GM18868 (cell line): ENCODE results near the gene KDM4B.
"Not testable (repeated sequence)": the region's sequence is repeated elsewhere in the genome, so short reads cannot be mapped to it uniquely, and the experiment has no call there.

Experiments used
- ATAC-seq: cut with Tn5 transposase; IDR thresholded peaks from one replicate; pipeline ENCODE4 v1.9.1; 2021; ENCODE audit warnings: mild to moderate bottlenecking, moderate library complexity; ENCODE audit not compliant: unreplicated experiment

Gene KDM4B

GRCh38 chr19:5011476-5012238, 42.7 kb downstream of the KDM4B start:
- no peak for ATAC-seq

GRCh38 chr19:5012688-5013457, 44.0 kb downstream of the KDM4B start:
- ATAC-seq = no peak

- ATAC-seq = no peak
Observed at GRCh38 chr19:5013761-5014160, 44.8 kb downstream of the KDM4B start.

GRCh38 chr19:5014941-5015340, 46.0 kb downstream of the KDM4B start:
- ATAC-seq = no peak

- ATAC-seq = no peak
Observed at GRCh38 chr19:5016268-5016667, 47.4 kb downstream of the KDM4B start.

- ATAC-seq = no peak
Observed at GRCh38 chr19:5016781-5017180, 47.9 kb downstream of the KDM4B start.

- ATAC-seq = no peak
Observed at GRCh38 chr19:5017235-5017634, 48.3 kb downstream of the KDM4B start.

GRCh38 chr19:5018224-5019015, 49.5 kb downstream of the KDM4B start:
- no peak for ATAC-seq

GRCh38 chr19:5020368-5020767, 51.5 kb downstream of the KDM4B start:
- no peak for ATAC-seq

- no peak for ATAC-seq
Observed at GRCh38 chr19:5021046-5021445, 52.1 kb downstream of the KDM4B start.

GRCh38 chr19:5022066-5022860, 53.4 kb downstream of the KDM4B start:
- no peak for ATAC-seq

- ATAC-seq = no peak
Observed at GRCh38 chr19:5023128-5023571, 54.2 kb downstream of the KDM4B start.

GRCh38 chr19:5024282-5024681, 55.4 kb downstream of the KDM4B start:
- no peak for ATAC-seq

- ATAC-seq = no peak
Observed at GRCh38 chr19:5025027-5025426, 56.1 kb downstream of the KDM4B start.

GRCh38 chr19:5026706-5027273, 57.9 kb downstream of the KDM4B start:
- ATAC-seq = no peak

- ATAC-seq = no peak
Observed at GRCh38 chr19:5028229-5028886, 59.4 kb downstream of the KDM4B start.

- not testable (repeated sequence) for ATAC-seq
Observed at GRCh38 chr19:5029596-5029995, 60.7 kb downstream of the KDM4B start.

GRCh38 chr19:5030136-5030820, 61.4 kb downstream of the KDM4B start:
- ATAC-seq = no peak

- no peak for ATAC-seq
Observed at GRCh38 chr19:5030822-5031221, 61.9 kb downstream of the KDM4B start.
